Hippocampal formation (tissue), 2 donors: ENCODE data around the gene DNAJC5.
"Not testable (repeated sequence)": the region's sequence is repeated elsewhere in the genome, so short reads cannot be mapped to it uniquely, and the experiment has no call there.

ENCODE experiments used
- DNase-seq, 2 donors: peaks; one replicate each; lab custom pipeline; 2025; lab: John Stamatoyannopoulos, UW

DNAJC5 gene, protein sequence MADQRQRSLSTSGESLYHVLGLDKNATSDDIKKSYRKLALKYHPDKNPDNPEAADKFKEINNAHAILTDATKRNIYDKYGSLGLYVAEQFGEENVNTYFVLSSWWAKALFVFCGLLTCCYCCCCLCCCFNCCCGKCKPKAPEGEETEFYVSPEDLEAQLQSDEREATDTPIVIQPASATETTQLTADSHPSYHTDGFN

DNA sequence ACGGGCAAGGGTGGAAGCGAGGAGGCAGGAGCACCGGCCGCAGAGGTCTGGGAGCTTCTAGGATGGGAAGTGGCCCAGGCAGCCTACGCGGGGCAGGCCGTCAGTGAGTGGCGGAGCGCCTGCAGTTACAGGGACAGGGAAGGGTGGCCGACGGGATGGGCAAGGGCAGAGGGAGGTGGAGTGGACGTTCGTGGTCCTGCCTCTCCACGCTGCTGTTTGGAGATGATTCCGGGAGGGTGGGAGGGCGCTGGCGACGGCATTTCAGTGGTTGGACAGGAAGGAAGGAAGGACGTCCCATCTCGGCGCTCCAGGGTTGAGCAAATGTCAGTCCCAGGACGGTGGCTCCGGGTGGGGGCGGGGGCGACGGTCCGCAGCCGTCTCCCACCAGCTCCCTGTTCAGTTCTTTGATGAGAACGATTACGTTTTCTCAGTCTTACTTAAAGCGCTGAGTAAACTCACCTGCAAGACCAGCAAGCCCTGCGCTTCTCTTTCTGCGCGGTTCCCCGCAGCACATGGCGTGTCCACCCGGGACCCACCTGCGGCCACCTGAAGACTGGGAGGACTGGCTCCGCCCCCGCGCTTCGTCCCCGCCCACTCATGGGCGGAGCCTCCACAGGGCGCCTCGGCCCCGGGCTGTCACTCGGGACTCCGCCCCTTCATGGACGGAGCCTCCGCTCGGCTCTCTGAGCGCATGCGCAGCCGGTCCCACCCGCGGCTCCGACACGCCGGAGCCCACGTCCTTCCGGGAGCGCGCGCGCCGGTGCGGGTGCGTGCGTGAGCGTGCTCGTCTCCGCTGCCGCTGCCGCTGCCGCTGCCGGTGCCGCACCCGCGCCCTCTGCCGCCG is at the start of gene DNAJC5:
DNAJC5 (plus strand) TSS at position 769 of the 844 bp plus-strand sequence. CDS start 33,220 bp downstream, outside the sequence.
- DNase-seq = peak; percentile 90 to 91

DNA sequence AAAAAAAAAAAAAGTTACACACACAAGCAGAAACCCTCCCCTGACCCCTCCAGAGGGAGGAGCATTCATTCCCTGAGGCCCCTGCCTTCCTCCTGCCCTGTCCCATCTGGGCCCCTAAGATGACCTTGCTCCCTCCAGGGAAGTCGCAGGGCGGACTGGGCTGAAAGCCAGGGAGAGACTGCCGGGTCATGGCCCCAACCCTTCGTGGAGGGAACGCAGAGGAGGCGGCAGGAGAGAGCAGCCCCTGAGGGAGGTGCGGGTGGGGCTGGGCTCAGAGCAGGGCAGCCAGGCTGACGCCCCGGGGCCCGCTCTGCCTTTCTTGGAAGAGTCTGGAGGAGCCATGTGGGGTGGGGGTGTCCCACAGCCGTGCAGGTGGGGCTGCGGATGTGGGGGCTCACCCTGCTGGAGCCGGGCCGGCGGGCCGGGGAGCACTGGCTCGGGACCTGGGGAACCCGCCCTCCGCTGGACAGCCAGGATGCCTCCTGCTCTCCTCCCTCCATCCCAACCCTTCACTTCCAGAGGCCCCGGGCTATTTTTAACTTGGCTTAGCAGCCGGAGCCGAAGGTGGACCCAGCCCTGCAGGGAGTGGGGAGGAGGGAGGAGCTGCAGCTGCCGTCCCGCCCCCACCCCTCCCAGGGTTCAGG is 48.7 kb upstream of the DNAJC5 start:
- DNase-seq = no peak

DNA sequence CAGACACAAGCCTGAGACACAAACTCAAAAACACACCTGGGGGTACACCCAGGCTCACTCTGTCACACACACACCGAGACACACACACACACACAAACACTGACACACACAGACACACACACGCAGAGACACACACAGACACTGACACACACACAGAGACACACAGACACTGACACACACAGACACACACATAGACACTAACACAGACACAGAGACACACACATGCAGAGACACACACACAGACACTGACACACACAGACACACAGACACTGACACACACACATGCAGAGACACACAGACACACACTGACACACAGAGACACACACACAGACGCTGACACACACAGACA is 48.1 kb upstream of the DNAJC5 start:
- DNase-seq = no peak

- no peak for DNase-seq
Observed at GRCh38 chr20:63847237-63848002, 47.5 kb upstream of the DNAJC5 start.

- DNase-seq = no peak
Observed at GRCh38 chr20:63848003-63848911, 46.7 kb upstream of the DNAJC5 start.

DNA sequence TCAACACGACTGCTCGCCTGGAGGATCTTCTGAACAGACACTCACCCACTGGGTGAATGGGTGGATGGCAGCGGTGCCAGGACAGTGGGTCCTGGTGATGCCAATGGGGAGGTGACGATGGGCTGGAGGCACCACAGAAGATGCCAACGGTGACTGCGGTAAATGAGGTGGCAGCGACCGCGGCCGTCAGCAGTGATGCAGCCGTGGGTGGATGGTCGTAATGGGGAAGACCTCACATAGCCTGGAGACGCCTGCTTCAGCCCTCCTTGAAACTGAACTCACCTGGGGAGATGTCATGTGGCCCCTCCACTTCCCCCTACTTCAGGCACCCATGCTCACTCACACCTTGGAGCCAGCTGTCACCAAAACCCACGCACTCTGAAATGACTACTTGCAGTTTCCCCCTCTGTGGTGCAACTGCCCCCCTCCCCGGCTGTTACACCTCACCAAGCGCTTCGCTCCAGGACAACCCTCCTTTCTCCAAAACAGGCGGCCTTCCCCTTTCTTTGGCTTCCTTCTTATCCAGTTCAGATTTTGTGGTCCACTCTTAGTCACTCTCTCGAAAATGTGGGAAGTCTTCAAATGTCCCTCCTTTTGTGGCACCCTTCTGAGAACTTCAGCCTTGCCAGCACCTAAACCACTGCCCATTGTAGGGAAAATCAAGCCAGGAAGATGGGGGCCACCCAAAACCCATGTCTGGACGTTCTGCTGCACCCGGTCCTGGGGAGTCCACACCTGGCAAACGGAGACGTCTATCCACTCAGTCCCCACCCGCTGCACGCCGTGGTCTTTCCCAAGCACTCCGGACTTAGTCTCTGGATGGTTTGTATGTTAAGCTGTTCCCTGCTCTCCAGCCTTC is 44.0 kb upstream of the DNAJC5 start:
- no peak for DNase-seq

GRCh38 chr20:63851548-63851943 is 43.4 kb upstream of the DNAJC5 start:
- DNase-seq = not testable (repeated sequence)

DNA sequence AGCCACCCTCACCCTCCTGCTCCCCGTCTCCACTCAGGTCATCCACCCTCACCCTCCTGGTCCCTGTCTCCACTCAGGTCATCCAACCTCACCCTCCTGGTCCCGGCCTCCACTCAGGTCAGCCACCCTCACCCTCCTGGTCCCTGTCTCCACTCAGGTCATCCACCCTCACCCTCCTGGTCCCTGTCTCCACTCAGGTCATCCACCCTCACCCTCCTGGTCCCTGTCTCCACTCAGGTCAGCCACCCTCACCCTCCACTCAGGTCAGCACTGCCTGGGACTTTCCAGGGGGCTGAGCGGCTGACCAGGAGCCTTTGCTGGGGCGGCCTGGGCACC is 41.2 kb upstream of the DNAJC5 start:
- DNase-seq = not testable (repeated sequence)

GRCh38 chr20:63854069-63854765 is 40.7 kb upstream of the DNAJC5 start:
- no peak for DNase-seq

DNA sequence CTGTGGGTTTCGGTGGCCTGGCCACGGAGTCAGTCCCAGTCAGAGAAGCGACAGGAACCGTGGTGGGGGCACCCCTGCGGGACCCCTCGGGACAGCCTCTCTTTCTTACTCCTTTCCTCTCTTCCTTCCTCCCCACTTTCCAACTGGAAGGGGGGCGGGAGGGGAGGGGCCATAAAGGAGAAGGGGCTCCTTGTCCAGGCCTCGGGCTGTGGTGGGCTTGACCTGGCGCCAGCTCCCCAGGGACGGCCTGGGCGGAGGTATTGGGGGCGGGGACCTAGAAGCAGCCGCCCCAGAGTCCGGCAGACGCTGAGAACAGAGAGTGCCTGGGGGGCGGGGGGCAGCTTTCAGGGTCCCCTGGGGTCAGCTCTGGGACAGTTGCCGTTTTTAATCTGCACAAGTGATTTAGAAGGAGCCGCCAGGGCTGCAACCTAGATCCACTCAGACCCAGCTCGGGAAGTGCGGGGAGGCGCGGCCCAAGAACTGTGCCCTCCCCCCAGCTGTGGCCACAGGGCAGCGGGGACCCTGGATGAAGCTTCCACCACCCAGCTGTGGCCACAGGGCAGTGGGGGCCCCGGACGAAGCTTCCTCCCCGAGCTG is 40.1 kb upstream of the DNAJC5 start:
- no peak for DNase-seq

DNA sequence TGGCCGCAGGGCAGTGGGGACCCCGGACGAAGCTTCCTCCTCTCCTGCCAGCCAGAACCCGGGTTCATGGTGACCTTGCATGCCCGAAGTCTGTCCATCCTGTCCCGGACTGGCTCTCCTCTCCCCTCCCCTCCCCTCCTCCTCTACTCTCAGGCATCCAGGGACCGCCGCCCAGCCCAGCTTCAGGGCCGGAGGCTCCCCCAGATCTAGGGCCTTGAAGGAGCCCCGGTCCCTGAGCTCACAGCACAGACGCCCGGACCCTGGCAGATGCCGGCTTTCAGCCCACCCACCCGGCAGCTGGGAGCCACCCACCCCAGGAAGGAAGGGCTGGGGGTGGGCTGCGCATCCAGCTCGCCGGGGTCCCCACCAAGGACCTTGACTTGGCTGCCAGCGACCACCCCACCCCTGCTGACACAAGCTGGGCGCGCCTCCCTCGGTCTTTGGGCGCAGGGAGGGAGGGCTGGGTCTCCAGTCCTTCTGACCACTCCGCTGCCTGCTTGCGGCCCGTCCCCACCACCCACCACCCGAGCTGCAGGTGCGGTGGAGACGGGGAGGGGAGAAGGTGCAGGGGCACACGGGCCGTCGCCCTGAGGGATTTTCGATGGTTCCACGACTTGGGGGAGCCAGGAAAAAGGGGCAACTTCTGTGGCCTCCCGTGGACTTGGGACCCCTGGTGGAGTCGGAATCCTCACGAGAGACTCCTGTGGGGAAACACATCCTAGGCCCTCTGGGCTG is 39.4 kb upstream of the DNAJC5 start:
- DNase-seq = no peak

DNA sequence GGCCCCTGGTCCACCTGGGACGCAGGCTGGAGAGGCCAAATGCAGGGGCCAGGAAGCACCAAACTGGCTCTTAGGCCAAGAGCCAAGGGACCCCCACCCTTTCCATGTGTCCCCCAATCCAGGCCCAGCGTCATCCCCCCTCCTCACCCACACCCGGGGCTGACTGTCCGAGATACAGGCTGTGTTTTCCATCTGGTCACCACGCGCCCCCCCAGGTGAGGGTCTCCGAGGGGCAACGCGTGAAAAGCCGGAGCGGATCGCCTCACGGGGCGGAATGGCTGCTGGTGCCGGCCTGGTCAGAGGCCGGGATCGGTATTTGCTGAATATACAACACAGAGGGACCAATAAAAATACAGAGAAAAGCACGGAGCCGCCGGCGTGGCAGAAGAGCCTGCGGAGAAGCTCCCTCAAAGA is 38.8 kb upstream of the DNAJC5 start:
- DNase-seq = no peak

DNA sequence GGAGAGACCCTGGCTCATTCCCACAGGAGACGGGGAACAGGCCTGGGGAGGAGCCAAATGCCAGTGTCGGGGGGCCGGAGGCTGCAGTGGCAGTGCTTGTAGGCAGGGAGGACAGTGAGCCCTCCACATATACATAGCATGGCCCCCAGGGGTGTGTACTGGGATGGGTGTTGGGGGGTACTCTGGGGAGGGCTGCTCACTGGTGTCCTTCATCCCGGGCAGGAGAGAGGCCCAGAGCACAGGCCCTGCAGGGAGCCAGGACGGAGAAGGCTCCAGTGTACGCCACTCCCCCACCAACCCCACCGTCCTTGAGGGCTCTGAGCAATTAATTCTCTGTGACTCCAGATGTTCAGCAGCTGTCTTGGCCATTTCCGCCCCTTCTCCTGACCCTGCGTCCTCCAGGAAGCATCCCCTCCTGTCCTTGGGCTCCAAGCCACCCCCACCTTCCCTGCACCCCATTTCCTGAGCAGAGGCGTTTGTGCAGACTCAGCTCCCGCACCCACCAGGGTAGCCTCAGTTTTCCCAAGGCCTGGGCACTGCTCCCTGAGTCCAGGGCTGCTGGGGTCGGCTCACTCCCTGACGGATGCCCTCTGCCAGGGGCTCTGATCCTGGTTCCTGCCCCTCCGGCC is 37.0 kb upstream of the DNAJC5 start:
- DNase-seq = no peak

- DNase-seq = no peak
Observed at GRCh38 chr20:63858393-63859165, 36.3 kb upstream of the DNAJC5 start.

- no peak for DNase-seq
Observed at GRCh38 chr20:63859166-63859699, 35.7 kb upstream of the DNAJC5 start.

- no peak for DNase-seq
Observed at GRCh38 chr20:63860325-63861051, 34.4 kb upstream of the DNAJC5 start.
